22Rv1 (cell line): Measurements from ENCODE around the gene AGR2.
"Not testable (repeated sequence)": the region's sequence is repeated elsewhere in the genome, so short reads cannot be mapped to it uniquely, and the experiment has no call there.

Source experiments
- H3K27ac ChIP-seq: fragments of 450-650 bp; 2 replicates; pipeline ENCODE4 v1.5.1; 2017
- CTCF ChIP-seq: fragments of 450-650 bp; IDR thresholded peaks from 2 replicates; pipeline ENCODE4 v1.5.1; 2017; ENCODE audit warnings: mild to moderate bottlenecking
- ZFX ChIP-seq: fragments of 450-650 bp; IDR thresholded peaks from 2 replicates; pipeline ENCODE4 v1.6.1; 2017; ENCODE audit warnings: antibody characterized with exemption, borderline replicate concordance

Gene AGR2

DNA sequence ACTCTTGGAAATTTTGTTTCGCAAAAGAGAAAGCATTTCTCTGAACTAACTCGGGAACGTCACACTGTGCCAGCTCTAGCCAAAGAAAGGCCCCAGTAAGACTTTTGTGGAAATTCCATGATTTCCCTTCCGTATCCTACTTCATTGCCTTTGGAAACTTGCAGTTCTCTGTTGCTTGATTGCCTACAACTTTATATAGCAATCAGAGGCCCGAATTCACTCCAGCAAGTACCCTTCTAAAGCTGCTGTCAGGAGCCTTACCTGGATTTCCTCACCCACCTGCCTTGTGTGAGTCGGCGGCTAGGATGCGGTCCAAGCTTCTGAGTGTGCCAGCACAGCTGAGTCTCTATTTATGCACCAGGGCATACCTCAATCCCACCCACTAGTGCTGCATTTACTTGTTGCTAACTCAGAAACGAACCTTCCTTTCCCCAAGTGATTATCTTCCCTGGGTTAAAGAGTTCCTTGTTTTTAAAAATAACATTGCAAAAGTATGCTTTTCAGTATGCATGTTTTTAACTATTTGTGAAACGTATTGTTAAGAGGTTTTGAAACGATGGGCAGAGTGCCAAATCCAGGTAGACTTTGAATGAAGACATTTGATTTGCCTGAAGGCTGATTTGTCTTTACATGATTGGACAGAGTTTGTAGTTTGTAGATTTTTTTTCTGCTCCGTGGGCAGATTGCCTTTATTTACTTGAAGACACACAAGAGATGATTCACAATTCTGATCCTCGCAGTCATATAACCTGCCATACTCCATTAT, at the start of gene AGR2:
AGR2 (minus strand) TSS at position 326 of the 766 bp plus-strand sequence. CDS start 3,203 bp downstream, outside the sequence.
- peak within 1 kb of the TSS; percentile 46 for H3K27ac ChIP-seq
- TF ChIP-seq ZFX: no peak
- no peak for TF ChIP-seq CTCF

DNA sequence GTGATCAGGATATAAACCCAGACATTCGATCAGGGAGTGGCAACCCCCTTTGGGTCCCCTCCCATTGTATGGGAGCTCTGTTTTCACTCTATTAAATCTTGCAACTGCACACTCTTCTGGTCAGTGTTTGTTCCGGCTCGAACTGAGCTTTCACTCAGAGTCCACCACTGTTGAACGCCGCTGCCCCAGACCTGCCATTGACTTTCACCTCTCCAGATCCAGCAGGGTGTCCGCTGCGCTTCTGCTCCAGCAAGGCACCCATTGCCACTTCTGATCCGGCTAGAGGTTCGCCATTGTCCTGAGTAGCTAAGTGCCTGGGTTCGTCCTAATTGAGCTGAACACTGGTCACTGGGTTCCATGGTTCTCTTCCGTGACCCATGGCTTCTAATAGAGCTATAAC, 48.4 kb upstream of the AGR2 start:
- H3K27ac ChIP-seq: not testable (repeated sequence)

DNA sequence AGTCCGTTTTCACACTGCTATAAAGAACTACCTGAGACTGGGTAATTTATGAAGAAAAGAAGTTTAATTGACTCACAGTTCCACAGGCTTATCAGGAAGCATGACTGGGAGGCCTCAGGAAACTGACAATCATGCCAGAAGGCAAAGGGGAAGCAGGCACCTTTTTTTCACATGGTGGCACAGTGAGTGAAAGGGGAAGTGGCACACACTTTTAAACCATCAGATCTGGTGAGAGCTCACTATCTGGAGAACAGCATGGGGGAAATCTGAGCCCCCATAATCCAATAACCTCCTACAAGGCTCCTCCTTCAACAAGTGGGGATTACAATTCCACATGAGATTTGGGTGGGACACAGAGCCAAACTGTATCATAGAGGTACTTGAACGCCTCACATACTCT, 47.0 kb upstream of the AGR2 start:
- no peak for TF ChIP-seq ZFX
- no peak for TF ChIP-seq CTCF
- no peak overlapping the region for H3K27ac ChIP-seq

- TF ChIP-seq ZFX (no peak), CTCF (no peak)
- H3K27ac ChIP-seq: no peak overlapping the region
These were observed 46.0 kb upstream of the AGR2 start for GRCh38 chr7:16850614-16851466.

- TF ChIP-seq CTCF: no peak
- TF ChIP-seq ZFX: no peak
- H3K27ac ChIP-seq: no peak overlapping the region
These were observed 44.7 kb upstream of the AGR2 start for GRCh38 chr7:16849296-16850148.

GRCh38 chr7:16847381-16847860, 42.6 kb upstream of the AGR2 start:
- H3K27ac ChIP-seq: peak overlapping the region; percentile 16
- TF ChIP-seq CTCF (no peak), ZFX (no peak)

DNA sequence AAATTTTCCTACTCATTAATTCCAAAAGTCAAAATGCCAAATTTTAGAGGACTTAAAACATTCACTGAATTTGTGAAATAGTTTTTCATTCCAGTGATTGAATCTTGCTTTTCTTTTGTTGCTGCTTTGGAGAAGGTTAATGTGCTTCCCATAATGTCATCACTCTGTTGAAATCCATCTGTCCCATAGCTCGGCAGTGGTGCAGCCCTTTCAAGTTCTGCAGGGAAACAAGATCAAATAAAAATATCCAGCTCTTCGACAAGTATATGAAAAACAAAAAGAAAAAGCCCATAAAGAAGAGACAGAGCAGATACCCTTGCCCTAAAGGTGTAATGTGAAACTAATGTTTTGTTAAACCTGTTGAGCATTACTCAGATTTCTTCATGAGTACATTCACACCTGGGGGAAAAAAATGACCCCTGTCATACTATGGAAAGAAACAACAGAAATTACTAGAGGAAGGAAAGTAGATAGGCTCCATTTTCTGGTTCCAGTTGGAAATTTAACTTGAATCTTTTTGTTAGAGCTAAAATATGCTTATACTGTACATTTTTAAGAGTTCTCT, 41.9 kb upstream of the AGR2 start:
- no peak for TF ChIP-seq CTCF
- no peak for TF ChIP-seq ZFX

More for the DNA sequence above, 41.9 kb upstream of the AGR2 start:
- H3K27ac ChIP-seq: peak overlapping the region; percentile 16
